T-helper 1 cell treated with Interleukin-12 subunit alpha and Interleukin-12 subunit beta and Interleukin-4 antibody, amounts not matched to agents 30 ng/mL and 1 ng/mL, for 36 hours (primary cell): ENCODE results near the gene ACAP3. TPM values are rescaled to one million over a fixed set of nuclear protein-coding genes. Genes with fewer than 3 reads are reported as not detected.

Experiments
- intact Hi-C: fragments of 100-400 bp; cut with micrococcal nuclease; formaldehyde crosslinking; loops from one replicate; pipeline ENCODE4 v1.15.1; 2024
- total RNA-seq: library from RNA; stranded (reverse); gene quantifications from 2 replicates; pipeline ENCODE4 v1.2.3, GENCODE V29; 2022

The ACAP3 gene
- total RNA-seq: 60.9 and 62.5 TPM in 2 replicates

DNA sequence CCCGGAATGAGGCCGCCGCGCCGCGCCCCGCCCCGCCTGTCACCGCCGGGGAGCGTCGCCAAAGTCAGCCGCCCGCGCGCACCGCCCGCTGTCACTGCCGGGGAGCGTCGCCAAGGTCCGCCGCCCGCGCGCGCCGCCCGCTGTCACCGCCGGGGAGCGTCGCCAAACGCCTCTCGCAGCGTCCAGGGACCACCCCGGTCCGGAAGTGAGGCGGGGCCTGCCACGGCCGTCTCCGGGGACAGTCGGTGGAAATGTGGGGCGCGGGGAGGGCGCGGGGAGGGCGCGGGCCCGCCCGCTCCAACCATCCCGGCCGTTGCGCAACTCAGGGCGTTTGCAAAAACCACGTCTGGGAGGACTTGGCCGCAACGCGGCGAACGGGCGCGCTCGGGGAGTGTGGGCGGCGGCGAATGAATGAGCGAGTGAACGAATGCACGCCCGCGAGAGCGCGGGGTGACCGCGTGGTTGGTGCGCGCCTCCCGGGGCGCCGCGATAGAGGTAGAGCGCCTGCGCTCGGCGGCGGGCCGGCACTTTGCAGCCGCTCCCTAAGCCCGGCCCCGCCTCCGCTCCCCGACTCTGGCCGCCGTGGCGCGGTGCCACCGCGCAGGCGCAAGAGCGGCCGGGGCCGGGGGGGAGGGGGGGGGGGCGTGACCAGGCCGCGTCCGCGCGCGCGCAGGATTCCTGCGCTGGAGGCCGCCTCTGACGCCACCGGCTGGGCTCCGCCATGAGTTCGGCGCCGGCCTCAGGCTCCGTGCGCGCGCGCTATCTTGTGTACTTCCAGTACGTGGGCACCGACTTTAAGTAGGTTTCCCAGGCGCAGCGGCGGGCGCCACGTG is at the start of gene ACAP3, which contains the start of gene PUSL1:
TSS of gene ACAP3 (minus strand) at position 8 of the 833 bp plus-strand sequence. CDS start 115 bp downstream, outside the sequence.
TSS of gene PUSL1 (plus strand) at position 675 of the 833 bp plus-strand sequence. CDS start at position 722, 47 bp downstream.
- intact Hi-C loops: loop anchor here (1.0 to 5.0 kb wide), 13 partner anchors 16 to 599 kb away; partner anchors contain the start of genes ATAD3B, AURKAIP1, B3GALT6 and C1orf159

- intact Hi-C loops: no loop called here
These were observed 49.2 kb upstream of the ACAP3 start for GRCh38 chr1:1356796-1357401.

GRCh38 chr1:1356166-1356795 is 48.6 kb upstream of the ACAP3 start:
- intact Hi-C loops: no loop called here

GRCh38 chr1:1355416-1355815 is 47.7 kb upstream of the ACAP3 start:
- intact Hi-C loops: no loop called here

GRCh38 chr1:1354271-1355247 is 46.8 kb upstream of the ACAP3 start:
- intact Hi-C loops: no loop called here

GRCh38 chr1:1353389-1354151 is 45.8 kb upstream of the ACAP3 start:
- intact Hi-C loops: no loop called here

DNA sequence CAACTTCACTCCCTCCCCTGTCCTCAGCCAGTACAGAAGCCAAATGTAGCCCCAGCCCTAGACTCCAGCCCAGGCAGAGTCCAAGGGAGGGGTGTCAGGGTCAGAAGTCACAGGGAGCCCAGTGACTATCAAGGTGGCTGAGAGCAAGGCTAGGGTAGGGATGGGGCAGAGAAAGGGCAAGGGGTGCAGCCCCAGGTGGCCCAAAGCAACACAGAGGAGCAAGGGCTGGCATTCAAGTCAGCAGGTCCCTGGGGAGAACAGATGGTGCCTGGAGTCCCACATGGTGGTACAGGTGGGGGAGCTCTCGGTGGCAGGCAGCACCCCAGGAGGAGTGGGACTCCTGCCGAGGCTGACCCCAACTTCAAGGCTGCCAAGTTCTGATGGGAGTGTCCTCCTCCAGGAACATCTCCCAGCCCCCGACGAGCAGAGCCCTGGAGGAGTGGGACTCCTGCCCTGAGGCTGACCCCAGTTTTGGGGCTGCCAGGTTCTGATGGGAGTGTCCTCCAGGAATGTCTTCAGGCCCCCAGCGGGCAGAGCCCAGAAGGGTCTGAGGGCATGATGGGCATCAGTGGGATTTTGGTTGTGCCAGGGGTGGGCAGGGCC is 45.2 kb upstream of the ACAP3 start:
- intact Hi-C loops: no loop called here

DNA sequence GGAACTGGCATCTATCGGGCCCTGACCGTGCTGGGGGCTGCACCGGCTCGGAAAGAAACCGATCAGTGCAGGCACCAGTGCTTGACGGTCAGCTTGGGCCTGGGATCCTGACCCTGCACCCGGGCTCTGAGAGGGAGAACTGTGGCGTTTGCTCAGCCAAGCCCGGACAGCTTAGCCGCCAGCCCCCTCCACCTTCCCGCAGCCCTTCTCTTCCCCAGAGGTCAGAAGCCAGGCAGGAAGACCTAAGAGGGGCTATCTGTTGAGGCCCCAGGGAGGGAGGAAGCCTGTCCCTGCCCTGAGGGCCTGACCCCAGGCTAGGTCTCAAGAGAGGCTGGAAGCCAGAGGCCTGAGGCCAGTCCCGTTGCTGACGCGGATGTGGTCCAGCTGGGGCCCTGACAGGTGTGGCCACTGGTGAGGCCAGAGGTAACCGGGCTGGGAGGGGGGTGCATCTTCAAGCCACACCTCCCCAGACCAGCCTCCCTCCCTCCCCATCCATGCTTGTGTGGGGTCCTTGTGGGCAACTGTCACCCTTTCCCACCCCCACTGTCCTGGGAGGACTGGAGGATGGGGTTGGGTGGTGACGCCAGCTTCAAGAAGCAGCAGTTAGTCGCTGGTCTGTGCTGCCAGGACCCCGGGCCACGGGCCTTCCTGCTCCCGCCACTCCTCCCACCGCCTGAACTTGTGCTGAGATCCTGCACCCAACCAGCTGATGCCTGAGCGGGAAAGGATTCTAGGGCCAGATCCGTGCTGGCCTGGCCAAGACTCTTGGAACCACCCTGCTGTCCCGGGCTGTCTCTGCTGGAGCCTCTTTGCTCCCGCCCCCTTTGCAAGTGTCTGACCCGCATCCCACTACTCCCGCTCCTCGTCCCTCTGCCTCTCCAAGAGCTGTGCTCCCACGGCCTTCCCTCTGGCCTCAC is 44.0 kb upstream of the ACAP3 start:
- intact Hi-C loops: no loop called here

- intact Hi-C loops: loop anchor here (1.0 to 2.0 kb wide), 4 partner anchors 25 to 336 kb away; partner anchors contain the start of genes AURKAIP1, CPTP, INTS11 and ISG15
These were observed 41.7 kb upstream of the ACAP3 start, which contains the start of gene DVL1 for GRCh38 chr1:1349256-1350012. Gene DVL1 (minus strand): TSS chr1:1349418. CDS start chr1:1349065, 353 bp downstream.

- intact Hi-C loops: loop anchor here (1.0 to 2.0 kb wide), 4 partner anchors 24 to 335 kb away; partner anchors contain the start of genes AURKAIP1, CPTP, INTS11 and ISG15
These were observed 40.9 kb upstream of the ACAP3 start for GRCh38 chr1:1348420-1349255.

- intact Hi-C loops: loop anchor here (2.0 kb wide), 1 partner anchor 23 kb away; the partner anchor contains the start of genes CPTP and INTS11
These were observed 40.1 kb upstream of the ACAP3 start for GRCh38 chr1:1347663-1348419.

DNA sequence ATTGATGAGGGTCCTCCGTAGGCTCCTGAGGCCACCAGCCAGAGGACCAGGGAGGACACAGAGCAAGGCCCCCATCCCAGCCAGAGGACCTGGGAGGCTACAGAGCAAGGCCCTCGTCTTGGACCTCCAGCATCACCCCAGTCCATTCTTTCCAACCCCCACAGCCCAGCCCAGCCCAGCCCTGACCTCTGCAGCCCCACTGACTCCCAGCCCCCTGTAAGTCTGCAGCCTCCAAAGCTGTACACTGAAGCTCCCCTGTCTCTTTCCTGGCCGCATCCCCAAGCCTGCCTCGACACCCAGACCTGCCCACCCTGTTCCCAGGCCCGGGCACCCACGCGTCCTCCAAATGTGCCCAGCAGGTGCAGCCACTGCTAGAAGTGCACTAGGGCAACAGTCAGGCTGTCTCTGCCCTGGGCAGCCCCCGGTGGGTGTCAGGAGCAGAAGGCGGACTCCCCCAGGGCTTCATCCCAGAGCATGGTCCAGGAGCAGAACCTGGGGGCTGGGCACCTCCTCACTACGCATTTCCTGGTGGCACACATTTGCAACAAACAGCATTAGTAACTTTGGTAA is 39.4 kb upstream of the ACAP3 start:
- intact Hi-C loops: no loop called here

DNA sequence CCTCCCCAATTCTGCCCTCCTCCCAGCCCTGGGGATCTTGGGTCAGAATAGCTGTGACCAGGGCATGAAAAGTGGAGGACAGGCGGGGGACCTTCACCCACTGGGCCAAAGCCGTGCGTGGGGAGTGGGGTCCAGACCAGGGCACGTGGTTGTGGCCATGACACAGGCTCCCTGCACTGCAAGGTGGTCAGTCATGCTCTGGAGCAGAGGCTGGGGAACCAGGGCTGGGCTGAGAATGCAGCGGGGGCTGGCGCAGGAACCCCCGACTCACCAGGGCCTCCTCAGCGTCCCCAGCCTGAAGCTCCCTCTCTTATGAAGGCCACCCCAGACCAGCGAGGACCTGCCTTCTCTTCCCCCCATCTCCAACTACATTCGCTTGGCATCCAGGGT is 38.8 kb upstream of the ACAP3 start:
- intact Hi-C loops: no loop called here

DNA sequence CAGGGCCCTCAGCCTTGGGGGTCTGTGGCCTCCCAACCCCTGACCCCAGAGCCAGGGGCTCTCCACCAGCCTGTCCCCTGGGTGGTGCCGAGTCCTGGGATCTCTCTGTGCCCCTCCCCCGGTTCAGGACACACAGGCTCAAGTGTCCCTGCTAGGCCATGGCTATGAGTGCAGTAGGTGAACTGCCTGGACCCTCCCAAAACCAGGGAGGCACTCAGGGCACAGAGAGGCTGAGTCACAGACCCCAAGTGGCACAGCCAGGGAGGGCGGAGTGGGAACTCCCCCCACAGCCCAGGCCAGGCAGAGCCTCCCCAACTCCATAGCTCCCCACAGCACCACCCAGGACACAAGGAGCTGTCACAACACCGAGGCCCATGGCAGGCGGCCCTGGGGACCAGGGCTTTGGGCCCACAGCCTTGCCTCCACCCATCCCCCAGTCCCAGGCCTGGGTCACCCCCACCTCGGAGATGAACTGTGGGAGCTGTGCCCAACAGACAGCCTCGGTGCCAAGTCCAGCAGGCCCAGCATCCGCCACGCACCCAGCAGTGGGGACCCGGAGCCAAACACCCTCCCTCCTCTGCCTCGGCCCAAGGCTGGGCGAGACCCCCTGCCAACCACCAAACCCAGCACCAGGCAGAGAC is 38.2 kb upstream of the ACAP3 start:
- intact Hi-C loops: no loop called here

GRCh38 chr1:1345384-1345783 is 37.7 kb upstream of the ACAP3 start:
- intact Hi-C loops: no loop called here
